Measurements from ENCODE around the gene AUTS2.

Gene AUTS2

GRCh38 chr7:69632280-69632679 is 34.0 kb downstream of the AUTS2 start:
- peaks cover 11% of the 10 kb centered on the region; the same call in 1 of the 2 replicates for H3F3A ChIP-seq (ENCODE audit: insufficient read depth, low read length)
- H3K9ac ChIP-seq (ENCODE audit: low read length): peak overlapping the region; percentile 55
- peak overlapping the region; percentile 95 for H3K27ac ChIP-seq (ENCODE audit: low read depth, low read length, poor library complexity, severe bottlenecking)
- H3K36me3 ChIP-seq (ENCODE audit: insufficient read depth, low read length): no peaks in the 10 kb centered on the region
- no peaks in the 10 kb centered on the region for H3K9me2 ChIP-seq (ENCODE audit: low read depth, low read length)
- H3K4me2 ChIP-seq (ENCODE audit: low read length): peak overlapping the region; percentile 61
- no peak overlapping the region for H2AFZ ChIP-seq (ENCODE audit: low read length)
- peak overlapping the region; percentile 33 for H3K4me3 ChIP-seq (ENCODE audit: low read depth, low read length, poor library complexity, severe bottlenecking)
- TF ChIP-seq EZH2 (IDR thresholded peaks at IDR 0.05; ENCODE audit: borderline replicate concordance, low read length) (no peak), CTCF (IDR thresholded peaks at IDR 0.05; ENCODE audit: low read length) (no peak)
- H3K27me3 ChIP-seq (ENCODE audit: insufficient read depth, low read length): no peaks in the 10 kb centered on the region
- H4K20me1 ChIP-seq (ENCODE audit: insufficient read depth, low read length): no peaks in the 10 kb centered on the region
- H3K9me3 ChIP-seq (ENCODE audit: low read length): no peaks in the 10 kb centered on the region
- peaks cover 97% of the 10 kb centered on the region for H3K79me2 ChIP-seq (ENCODE audit: insufficient read depth, low read length)
- H3K4me1 ChIP-seq (ENCODE audit: insufficient read depth, low read length, severe bottlenecking): peaks cover 81% of the 10 kb centered on the region

GRCh38 chr7:69633122-69633831 is 35.0 kb downstream of the AUTS2 start:
- H3K9me3 ChIP-seq (ENCODE audit: low read length): no peaks in the 10 kb centered on the region
- H4K20me1 ChIP-seq (ENCODE audit: insufficient read depth, low read length): no peaks in the 10 kb centered on the region
- peaks cover 97% of the 10 kb centered on the region for H3K79me2 ChIP-seq (ENCODE audit: insufficient read depth, low read length)
- no peak overlapping the region for H3K4me2 ChIP-seq (ENCODE audit: low read length)
- no peak overlapping the region for H3K9ac ChIP-seq (ENCODE audit: low read length)
- H3K36me3 ChIP-seq (ENCODE audit: insufficient read depth, low read length): no peaks in the 10 kb centered on the region
- no peaks in the 10 kb centered on the region for H3K27me3 ChIP-seq (ENCODE audit: insufficient read depth, low read length)
- peaks cover 78% of the 10 kb centered on the region for H3K4me1 ChIP-seq (ENCODE audit: insufficient read depth, low read length, severe bottlenecking)
- H3K9me2 ChIP-seq (ENCODE audit: low read depth, low read length): no peaks in the 10 kb centered on the region
- no peak overlapping the region for H3K4me3 ChIP-seq (ENCODE audit: low read depth, low read length, poor library complexity, severe bottlenecking)
- H3K27ac ChIP-seq (ENCODE audit: low read depth, low read length, poor library complexity, severe bottlenecking): peak overlapping the region; percentile 95
- peaks cover 8% of the 10 kb centered on the region; the same call in 1 of the 2 replicates for H3F3A ChIP-seq (ENCODE audit: insufficient read depth, low read length)
- no peak overlapping the region for H2AFZ ChIP-seq (ENCODE audit: low read length)
- TF ChIP-seq EZH2 (IDR thresholded peaks at IDR 0.05; ENCODE audit: borderline replicate concordance, low read length): no peak
- no peak for TF ChIP-seq CTCF (IDR thresholded peaks at IDR 0.05; ENCODE audit: low read length)

GRCh38 chr7:69635555-69636185 is 37.4 kb downstream of the AUTS2 start:
- Histone ChIP-seq H2AFZ (ENCODE audit: low read length) (no peak overlapping the region), H3K36me3 (ENCODE audit: insufficient read depth, low read length) (no peaks in the 10 kb centered on the region), H3K27me3 (ENCODE audit: insufficient read depth, low read length) (no peaks in the 10 kb centered on the region), H3K9ac (ENCODE audit: low read length) (no peak overlapping the region), H3K4me1 (ENCODE audit: insufficient read depth, low read length, severe bottlenecking) (peaks cover 78% of the 10 kb centered on the region), H3K9me2 (ENCODE audit: low read depth, low read length) (no peaks in the 10 kb centered on the region), H3K4me3 (ENCODE audit: low read depth, low read length, poor library complexity, severe bottlenecking) (no peak overlapping the region), H3K4me2 (ENCODE audit: low read length) (no peak overlapping the region), H3K27ac (ENCODE audit: low read depth, low read length, poor library complexity, severe bottlenecking) (peak overlapping the region; percentile 15), H3K79me2 (ENCODE audit: insufficient read depth, low read length) (peaks cover 97% of the 10 kb centered on the region), H4K20me1 (ENCODE audit: insufficient read depth, low read length) (no peaks in the 10 kb centered on the region), H3F3A (ENCODE audit: insufficient read depth, low read length) (0 out of 2 replicates have a peak, but pooled peaks cover 8% of the 10 kb centered on the region), H3K9me3 (ENCODE audit: low read length) (no peaks in the 10 kb centered on the region)
- TF ChIP-seq EZH2 (IDR thresholded peaks at IDR 0.05; ENCODE audit: borderline replicate concordance, low read length) (no peak), CTCF (IDR thresholded peaks at IDR 0.05; ENCODE audit: low read length) (no peak)

Data from OCI-LY1 (cell line).